Neutrophil (primary cell): Measurements from ENCODE around the gene MYLK4.

ENCODE experiments used
- H3K27ac ChIP-seq: fragments of 200-600 bp; sonication (generic); 2 replicates; pipeline ENCODE4 v1.5.1; 2016; ENCODE audit warnings: mild to moderate bottlenecking, moderate library complexity
- H3K27me3 ChIP-seq: fragments of 200-600 bp; sonication (generic); 2 replicates; pipeline ENCODE4 v1.6.0; 2016; ENCODE audit warnings: mild to moderate bottlenecking
- H3K36me3 ChIP-seq: fragments of 200-600 bp; sonication (generic); 2 replicates; pipeline ENCODE4 v1.5.1; 2017
- H3K4me1 ChIP-seq, 2 experiments: fragments of 200-600 bp in 1 of 2; sonication (generic) in 1 of 2; 1 replicate in 1 of 2; 2 replicates in 1 of 2; pipeline versions ENCODE4 v1.5.1 to v1.6.1; 2013 to 2016; ENCODE audit warnings: low read depth in 1 of 2, low read length in 1 of 2, mild to moderate bottlenecking in 1 of 2, moderate library complexity in 1 of 2; ENCODE audit not compliant: control insufficient read depth in 1 of 2, insufficient read depth in 1 of 2
- H3K4me3 ChIP-seq, 2 experiments: fragments of 200-600 bp in 1 of 2; sonication (generic) in 1 of 2; 1 replicate in 1 of 2; 2 replicates in 1 of 2; pipeline ENCODE4 v1.5.1; 2013 to 2016; ENCODE audit warnings: low read depth in 1 of 2, low read length in 1 of 2, mild to moderate bottlenecking in 1 of 2, moderate library complexity in 1 of 2
- H3K9me3 ChIP-seq: fragments of 200-600 bp; sonication (generic); 2 replicates; pipeline ENCODE4 v1.5.1; 2016
- CTCF ChIP-seq: fragments of 200-600 bp; sonication (generic); IDR thresholded peaks from 2 replicates; pipeline ENCODE4 v1.5.1; 2016; ENCODE audit warnings: antibody characterized with exemption

The MYLK4 gene

GRCh38 chr6:2633736-2634135 is 117.0 kb downstream of the MYLK4 start:
- Histone ChIP-seq H3K4me3 (peak overlapping the region; percentile 75 to 76), H3K27me3 (no peaks in the 10 kb centered on the region), H3K27ac (peak overlapping the region; percentile 52), H3K4me1 (peaks cover 15 to 21% of the 10 kb centered on the region in 2 experiments), H3K36me3 (peaks cover 6% of the 10 kb centered on the region), H3K9me3 (no peaks in the 10 kb centered on the region)
- no peak for TF ChIP-seq CTCF

- no peak overlapping the region for H3K27ac ChIP-seq
- no peak for TF ChIP-seq CTCF
- peaks cover 6% of the 10 kb centered on the region for H3K36me3 ChIP-seq
- peaks cover 15 to 21% of the 10 kb centered on the region in 2 experiments for H3K4me1 ChIP-seq
- H3K27me3 ChIP-seq = no peaks in the 10 kb centered on the region
- no peaks in the 10 kb centered on the region for H3K9me3 ChIP-seq
- H3K4me3 ChIP-seq = no peak overlapping the region
These were observed 117.6 kb downstream of the MYLK4 start for GRCh38 chr6:2632976-2633584.

GRCh38 chr6:2632368-2632767 is 118.4 kb downstream of the MYLK4 start:
- no peak for TF ChIP-seq CTCF
- Histone ChIP-seq H3K27me3 (no peaks in the 10 kb centered on the region), H3K4me3 (no peak overlapping the region), H3K4me1 (peaks cover 15 to 21% of the 10 kb centered on the region in 2 experiments), H3K9me3 (no peaks in the 10 kb centered on the region), H3K36me3 (peaks cover 6% of the 10 kb centered on the region), H3K27ac (no peak overlapping the region)

- Histone ChIP-seq H3K4me1 (peaks cover 15 to 21% of the 10 kb centered on the region in 2 experiments), H3K27ac (no peak overlapping the region), H3K9me3 (no peaks in the 10 kb centered on the region), H3K4me3 (no peak overlapping the region), H3K27me3 (no peaks in the 10 kb centered on the region), H3K36me3 (peaks cover 6% of the 10 kb centered on the region)
- TF ChIP-seq CTCF = no peak
These were observed 119.7 kb downstream of the MYLK4 start for GRCh38 chr6:2630891-2631571.

- Histone ChIP-seq H3K4me3 (no peak overlapping the region), H3K4me1 (peaks cover 15 to 21% of the 10 kb centered on the region in 2 experiments), H3K27me3 (no peaks in the 10 kb centered on the region), H3K36me3 (peaks cover 6% of the 10 kb centered on the region), H3K9me3 (no peaks in the 10 kb centered on the region), H3K27ac (no peak overlapping the region)
- no peak for TF ChIP-seq CTCF
These were observed 120.4 kb downstream of the MYLK4 start for GRCh38 chr6:2630359-2630758.
